Smooth muscle cell (in vitro differentiated cells): ENCODE measurements around the gene MTG1. TPM values are rescaled to one million over a fixed set of nuclear protein-coding genes. Genes with fewer than 3 reads are reported as not detected.
"Not testable (repeated sequence)": the region's sequence is repeated elsewhere in the genome, so short reads cannot be mapped to it uniquely, and the experiment has no call there.

Source experiments
- DNase-seq: peaks from one replicate; lab custom pipeline; 2025; ENCODE audit not compliant: unreplicated experiment; lab: John Stamatoyannopoulos, UW
- H2AFZ ChIP-seq: fragments of 200-600 bp; sonication (generic); 2 replicates; pipeline ENCODE4 v1.6.0; 2016; ENCODE audit warnings: antibody characterized with exemption, low read depth, mild to moderate bottlenecking
- H3F3A ChIP-seq: fragments of 200-600 bp; sonication (generic); 2 replicates; pipeline ENCODE4 v1.6.0; 2017; ENCODE audit warnings: antibody characterized with exemption, low read depth
- H3K27ac ChIP-seq: fragments of 200-600 bp; sonication (generic); 2 replicates; pipeline ENCODE4 v1.5.1; 2016; ENCODE audit warnings: low read depth, mild to moderate bottlenecking
- H3K27me3 ChIP-seq: fragments of 200-600 bp; sonication (generic); 2 replicates; pipeline ENCODE4 v1.6.1; 2016; ENCODE audit warnings: low read depth, mild to moderate bottlenecking
- H3K36me3 ChIP-seq: fragments of 200-600 bp; sonication (generic); 2 replicates; pipeline ENCODE4 v1.5.1; 2016; ENCODE audit warnings: low read depth
- H3K4me1 ChIP-seq: fragments of 200-600 bp; sonication (generic); 2 replicates; pipeline ENCODE4 v1.5.1; 2016; ENCODE audit warnings: low read depth
- H3K4me2 ChIP-seq: fragments of 200-600 bp; sonication (generic); 2 replicates; pipeline ENCODE4 v1.6.0; 2016; ENCODE audit warnings: mild to moderate bottlenecking
- H3K4me3 ChIP-seq: fragments of 200-600 bp; sonication (generic); 2 replicates; pipeline ENCODE4 v1.5.1; 2016; ENCODE audit warnings: mild to moderate bottlenecking
- H3K79me2 ChIP-seq: fragments of 200-600 bp; sonication (generic); 2 replicates; pipeline ENCODE4 v1.6.0; 2016; ENCODE audit warnings: low read depth, mild to moderate bottlenecking
- H3K9ac ChIP-seq: fragments of 200-600 bp; sonication (generic); 2 replicates; pipeline ENCODE4 v1.6.0; 2016; ENCODE audit warnings: low read depth
- H3K9me3 ChIP-seq: fragments of 200-600 bp; sonication (generic); replicated peaks from 2 replicates; pipeline ENCODE4 v1.5.1; 2016; ENCODE audit warnings: low read depth
- H4K20me1 ChIP-seq: fragments of 200-600 bp; sonication (generic); 2 replicates; pipeline ENCODE4 v1.6.0; 2016; ENCODE audit warnings: low read depth
- WGBS: methylation state at CpG from one replicate; pipeline ENCODE4 v1.1.7; 2016; ENCODE audit warnings: low lambda C conversion rate; 5-methylcytosine and 5-hydroxymethylcytosine counted together
- polyA plus RNA-seq: library from polyadenylated mRNA; unstranded; fragments of >200 nt; fragmentation: Nextera tagmentation; extraction: Ambion mirVana; gene quantifications from 2 replicates; pipeline ENCODE4 v1.2.1, GENCODE V29; 2016
- total RNA-seq: library from RNA; depleted of rRNA; stranded (reverse); fragments of >200 nt; gene quantifications from 2 replicates; pipeline ENCODE4 v1.2.3, GENCODE V29; 2014
- TF ChIP-seq, protein P1 (sequence below): fragments of 200-600 bp; sonication (generic); IDR thresholded peaks from 2 replicates; pipeline ENCODE4 v1.5.1; 2017; ENCODE audit warnings: borderline replicate concordance, mild to moderate bottlenecking, antibody characterized with exemption; ENCODE audit not compliant: insufficient read depth, poor library complexity, severe bottlenecking

MTG1 gene
- total and polyA plus RNA-seq, 2 experiments from 2014 or later, result 20.6 to 53.5 TPM

DNA sequence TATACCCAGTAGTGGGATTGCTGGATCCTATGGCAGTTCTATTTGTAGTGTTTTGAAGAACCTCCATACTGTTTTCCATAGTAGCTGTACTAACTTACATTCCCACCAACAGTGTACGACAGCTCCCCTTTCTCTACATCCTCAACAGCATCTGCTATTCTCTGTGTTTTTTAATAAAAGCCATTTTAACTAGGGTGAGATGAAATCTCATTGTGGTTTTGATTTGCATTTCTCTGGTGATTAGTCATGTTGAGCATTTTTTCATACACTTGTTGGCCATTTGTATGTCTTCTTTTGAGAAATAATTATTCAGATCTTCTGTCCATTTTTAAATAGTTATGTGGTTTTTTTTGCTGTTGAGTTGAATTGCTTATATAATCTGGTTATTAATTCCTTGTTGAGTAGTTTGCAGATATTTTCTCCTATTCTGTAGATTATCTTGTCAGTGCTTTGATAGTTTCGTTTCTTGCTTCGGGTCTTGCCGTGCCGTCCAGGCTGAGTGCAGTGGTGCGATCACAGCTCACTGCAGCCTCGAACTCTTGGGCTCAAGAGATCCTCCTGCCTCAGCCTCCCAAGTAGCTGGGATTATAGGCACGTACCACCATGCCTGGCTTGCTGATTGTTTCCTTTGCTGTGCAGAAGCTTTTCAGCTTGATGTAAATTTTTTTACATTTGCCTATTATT, 12.0 kb downstream of the MTG1 start:
- DNase-seq, result no peak
- Histone ChIP-seq H3K4me3 (no peak overlapping the region), H3K27me3 (no peaks in the 10 kb centered on the region), H4K20me1 (peaks cover 25% of the 10 kb centered on the region), H3K9me3 (peaks cover 8% of the 10 kb centered on the region), H3K79me2 (peaks cover 62% of the 10 kb centered on the region), H3K27ac (no peak overlapping the region), H3F3A (peaks cover 3% of the 10 kb centered on the region), H3K36me3 (peaks cover 43% of the 10 kb centered on the region), H3K9ac (no peak overlapping the region), H3K4me1 (no peaks in the 10 kb centered on the region), H3K4me2 (no peak overlapping the region), H2AFZ (no peak overlapping the region)
- TF ChIP-seq, protein P1, sequence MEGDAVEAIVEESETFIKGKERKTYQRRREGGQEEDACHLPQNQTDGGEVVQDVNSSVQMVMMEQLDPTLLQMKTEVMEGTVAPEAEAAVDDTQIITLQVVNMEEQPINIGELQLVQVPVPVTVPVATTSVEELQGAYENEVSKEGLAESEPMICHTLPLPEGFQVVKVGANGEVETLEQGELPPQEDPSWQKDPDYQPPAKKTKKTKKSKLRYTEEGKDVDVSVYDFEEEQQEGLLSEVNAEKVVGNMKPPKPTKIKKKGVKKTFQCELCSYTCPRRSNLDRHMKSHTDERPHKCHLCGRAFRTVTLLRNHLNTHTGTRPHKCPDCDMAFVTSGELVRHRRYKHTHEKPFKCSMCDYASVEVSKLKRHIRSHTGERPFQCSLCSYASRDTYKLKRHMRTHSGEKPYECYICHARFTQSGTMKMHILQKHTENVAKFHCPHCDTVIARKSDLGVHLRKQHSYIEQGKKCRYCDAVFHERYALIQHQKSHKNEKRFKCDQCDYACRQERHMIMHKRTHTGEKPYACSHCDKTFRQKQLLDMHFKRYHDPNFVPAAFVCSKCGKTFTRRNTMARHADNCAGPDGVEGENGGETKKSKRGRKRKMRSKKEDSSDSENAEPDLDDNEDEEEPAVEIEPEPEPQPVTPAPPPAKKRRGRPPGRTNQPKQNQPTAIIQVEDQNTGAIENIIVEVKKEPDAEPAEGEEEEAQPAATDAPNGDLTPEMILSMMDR, result no peak
- 97% methylated on average over 8 of the region's 8 CpGs for WGBS

DNA sequence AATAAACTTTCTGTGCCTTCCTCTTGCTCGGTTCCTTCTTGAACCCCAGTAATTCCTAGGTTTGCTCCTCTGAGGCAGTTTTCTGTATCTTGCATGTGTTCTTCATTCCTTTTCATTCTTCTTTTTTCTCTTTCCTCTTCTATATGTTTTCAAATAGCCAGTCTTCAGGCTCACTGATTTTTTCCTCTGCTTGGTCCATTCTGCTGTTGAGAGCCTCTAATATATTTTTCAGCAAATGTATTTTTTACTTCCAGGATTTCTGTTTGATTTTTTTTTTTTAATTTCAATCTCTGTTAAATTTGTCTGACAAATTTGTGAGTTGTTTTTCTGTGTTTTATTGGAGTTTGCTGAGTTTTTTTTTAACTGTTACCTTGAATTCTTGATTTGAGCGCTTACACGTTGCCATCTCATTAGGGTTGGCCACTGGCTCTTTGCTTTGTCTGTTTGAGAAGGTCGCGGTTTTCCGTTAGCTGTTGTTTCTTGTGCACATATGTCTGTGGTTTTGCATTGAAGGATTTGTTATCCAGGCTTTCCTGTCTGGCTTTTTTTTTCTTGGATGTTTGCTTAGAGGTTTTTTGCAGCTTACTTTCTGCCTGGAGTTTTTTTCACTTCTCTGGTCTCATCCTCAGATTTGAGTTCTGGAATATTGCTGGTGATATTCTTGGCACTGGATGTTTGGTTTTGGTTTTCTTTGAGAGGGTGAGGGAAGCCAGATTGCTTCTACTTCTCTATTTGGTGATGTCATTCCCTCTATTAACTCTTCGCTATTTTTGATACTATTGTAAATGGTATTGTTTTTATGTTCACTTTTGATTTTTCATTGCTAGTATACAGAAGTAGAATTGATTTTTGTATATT, 17.8 kb downstream of the MTG1 start:
- no peaks in the 10 kb centered on the region for H3K4me1 ChIP-seq
- H3K27me3 ChIP-seq, result no peaks in the 10 kb centered on the region
- no peak overlapping the region for H3K4me2 ChIP-seq
- peaks cover 61% of the 10 kb centered on the region for H3K79me2 ChIP-seq
- TF ChIP-seq, protein P1, result no peak
- H3K9me3 ChIP-seq, result peaks cover 21% of the 10 kb centered on the region
- H4K20me1 ChIP-seq, result peaks cover 3% of the 10 kb centered on the region
- H3F3A ChIP-seq, result no peaks in the 10 kb centered on the region
- no peak overlapping the region for H3K4me3 ChIP-seq
- 95% methylated on average over 7 of the region's 7 CpGs for WGBS
- H3K27ac ChIP-seq, result no peak overlapping the region
- H2AFZ ChIP-seq, result no peak overlapping the region
- no peak for DNase-seq
- peaks cover 56% of the 10 kb centered on the region for H3K36me3 ChIP-seq
- no peak overlapping the region for H3K9ac ChIP-seq

DNA sequence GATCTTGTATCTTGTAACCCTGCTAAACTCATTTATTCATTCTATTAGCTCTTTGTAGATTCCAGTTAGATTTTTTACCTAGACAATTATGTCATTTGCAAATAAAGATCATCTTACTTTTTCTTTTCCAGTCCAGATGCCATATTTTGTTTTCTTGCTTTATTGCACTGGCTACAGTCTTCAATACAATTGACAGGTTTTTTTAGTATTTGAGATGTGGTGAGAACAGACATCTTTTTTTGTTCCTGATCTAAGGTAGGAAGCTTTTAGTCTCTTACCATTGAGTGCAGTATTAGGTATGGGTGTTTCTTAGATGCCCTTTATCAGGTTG, 18.4 kb downstream of the MTG1 start:
- H3K27ac ChIP-seq, result no peak overlapping the region
- no peaks in the 10 kb centered on the region for H3K27me3 ChIP-seq
- DNase-seq, result no peak
- no peaks in the 10 kb centered on the region for H3K4me1 ChIP-seq
- H3K9me3 ChIP-seq, result peaks cover 21% of the 10 kb centered on the region
- no peak overlapping the region for H2AFZ ChIP-seq
- H3K36me3 ChIP-seq, result peaks cover 50% of the 10 kb centered on the region
- no peak overlapping the region for H3K4me2 ChIP-seq
- no peak overlapping the region for H3K9ac ChIP-seq
- H3F3A ChIP-seq, result no peaks in the 10 kb centered on the region
- peaks cover 3% of the 10 kb centered on the region for H4K20me1 ChIP-seq
- TF ChIP-seq, protein P1, result no peak
- peaks cover 55% of the 10 kb centered on the region for H3K79me2 ChIP-seq
- H3K4me3 ChIP-seq, result no peak overlapping the region

DNA sequence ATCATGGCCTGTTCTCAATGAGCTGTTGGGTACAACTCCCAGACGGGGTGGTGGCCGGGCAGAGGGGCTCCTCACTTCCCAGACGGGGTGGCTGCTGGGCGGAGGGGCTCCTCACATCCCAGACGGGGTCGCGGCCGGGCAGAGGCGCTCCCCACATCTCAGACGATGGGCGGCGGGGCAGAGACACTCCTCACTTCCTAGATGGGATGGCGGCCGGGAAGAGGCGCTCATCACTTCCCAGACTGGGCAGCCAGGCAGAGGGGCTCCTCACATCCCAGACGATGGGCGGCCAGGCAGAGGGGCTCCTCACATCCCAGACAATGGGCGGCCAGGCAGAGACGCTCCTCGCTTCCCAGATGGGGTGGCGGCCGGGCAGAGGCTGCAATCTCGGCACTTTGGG, 20.4 kb downstream of the MTG1 start:
- not testable (repeated sequence) for H3K4me2 ChIP-seq, H4K20me1 ChIP-seq
- 95% methylated on average over 14 of the region's 23 CpGs for WGBS

More for the DNA sequence above, 20.4 kb downstream of the MTG1 start:
- DNase-seq, H3K4me3 ChIP-seq, H2AFZ ChIP-seq, H3F3A ChIP-seq, H3K27ac ChIP-seq, H3K9ac ChIP-seq, H3K4me1 ChIP-seq, H3K27me3 ChIP-seq: not testable (repeated sequence)
- Histone ChIP-seq H3K9me3 (peaks cover 19% of the 10 kb centered on the region), H3K79me2 (peaks cover 35% of the 10 kb centered on the region), H3K36me3 (peaks cover 33% of the 10 kb centered on the region)
